IPS-11a (cell line): ENCODE data around the gene SRC.

Experiments
- H3K4me3 ChIP-seq: one replicate; pipeline ENCODE4 v1.5.1; 2013; ENCODE audit warnings: low read depth, low read length, control low read depth

SRC gene

DNA sequence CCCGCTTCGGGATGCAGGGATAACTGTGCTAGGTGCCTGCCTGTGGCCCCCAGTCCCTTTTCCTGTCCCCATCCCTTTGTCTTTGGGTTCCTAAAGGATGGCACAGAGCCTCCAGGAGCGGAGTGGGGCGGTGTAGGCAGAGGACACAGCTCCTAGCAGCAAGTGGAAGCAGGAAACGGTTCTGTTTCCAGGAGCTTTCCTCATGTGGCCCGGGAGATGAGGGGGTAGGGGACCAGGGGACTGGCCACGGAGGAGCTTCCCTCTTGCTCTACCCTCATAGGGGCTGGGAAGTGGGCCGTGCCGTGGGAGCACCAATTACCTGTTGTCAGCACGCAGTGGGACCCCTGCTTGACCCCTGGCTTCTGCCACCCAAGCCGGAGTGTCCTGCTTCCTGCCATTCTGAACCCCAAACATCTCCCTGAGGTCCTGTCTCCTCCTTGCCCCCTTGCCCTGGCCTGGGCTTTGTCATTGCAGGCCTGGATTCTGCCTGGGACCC lies 76.9 kb downstream of the SRC start:
- no peak overlapping the region for H3K4me3 ChIP-seq

GRCh38 chr20:37423545-37423944 lies 77.6 kb downstream of the SRC start:
- no peak overlapping the region for H3K4me3 ChIP-seq

DNA sequence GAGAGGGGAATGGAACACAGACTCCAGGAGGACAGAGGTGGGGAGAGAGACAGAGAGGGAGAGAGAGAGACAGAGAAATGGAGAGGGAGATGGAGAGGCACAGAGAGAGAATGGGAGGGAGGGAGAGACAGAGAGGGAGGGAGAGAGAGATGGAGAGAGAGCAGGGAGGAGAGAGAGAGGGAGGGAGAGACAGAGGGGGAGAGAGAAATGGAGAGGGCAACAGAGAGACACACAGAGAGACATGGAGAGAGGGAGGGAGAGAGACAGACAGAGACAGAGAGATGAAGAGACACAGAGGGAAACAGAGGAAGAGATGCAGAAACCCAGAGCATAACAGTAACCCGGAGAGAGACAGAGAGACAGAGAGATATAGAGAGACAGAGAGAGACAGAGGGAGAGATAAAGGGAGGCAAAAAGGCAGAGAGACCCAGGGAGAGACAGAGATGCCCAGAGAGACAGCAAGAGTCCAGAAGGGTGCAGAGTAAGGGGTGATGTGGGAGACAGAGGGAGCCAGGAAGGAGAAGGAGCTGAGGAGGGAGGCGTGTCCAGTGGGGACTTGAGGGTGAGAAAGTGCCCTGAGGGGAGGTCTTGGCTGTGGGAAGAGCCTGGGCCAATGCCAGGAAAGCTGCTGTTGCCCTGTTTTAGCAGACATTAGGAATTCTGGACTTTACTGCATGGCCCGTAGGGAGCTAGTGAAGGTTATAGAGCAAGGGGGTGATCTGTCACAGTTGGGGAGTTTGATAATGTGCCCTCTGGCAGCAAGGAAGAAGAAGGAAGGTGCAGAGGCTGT lies 78.3 kb downstream of the SRC start:
- no peak overlapping the region for H3K4me3 ChIP-seq

- H3K4me3 ChIP-seq, result no peak overlapping the region
Measured at GRCh38 chr20:37425103-37425625, 79.2 kb downstream of the SRC start.

GRCh38 chr20:37426106-37426505 lies 80.2 kb downstream of the SRC start:
- no peak overlapping the region for H3K4me3 ChIP-seq

DNA sequence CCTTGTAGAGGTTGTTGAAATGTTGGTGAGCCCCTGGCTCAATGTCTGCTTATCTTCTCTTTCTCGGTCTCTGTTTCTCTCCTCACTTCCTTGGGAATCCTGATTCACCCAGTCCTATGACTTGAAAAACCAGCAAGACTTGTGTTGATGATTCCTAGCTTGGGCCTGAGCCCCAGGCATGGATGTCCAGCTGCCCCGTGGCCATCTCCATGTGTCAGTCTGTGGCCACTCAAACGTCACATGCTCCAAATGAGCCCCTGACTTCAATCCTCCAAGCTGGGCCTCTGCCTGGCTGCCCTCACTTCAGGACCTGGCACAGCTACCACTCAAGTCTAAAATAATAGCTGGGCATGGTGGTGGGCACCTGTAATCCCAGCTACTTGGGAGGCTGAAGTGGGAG lies 81.0 kb downstream of the SRC start:
- H3K4me3 ChIP-seq, result no peak overlapping the region

GRCh38 chr20:37430044-37430443 lies 84.1 kb downstream of the SRC start:
- no peak overlapping the region for H3K4me3 ChIP-seq

DNA sequence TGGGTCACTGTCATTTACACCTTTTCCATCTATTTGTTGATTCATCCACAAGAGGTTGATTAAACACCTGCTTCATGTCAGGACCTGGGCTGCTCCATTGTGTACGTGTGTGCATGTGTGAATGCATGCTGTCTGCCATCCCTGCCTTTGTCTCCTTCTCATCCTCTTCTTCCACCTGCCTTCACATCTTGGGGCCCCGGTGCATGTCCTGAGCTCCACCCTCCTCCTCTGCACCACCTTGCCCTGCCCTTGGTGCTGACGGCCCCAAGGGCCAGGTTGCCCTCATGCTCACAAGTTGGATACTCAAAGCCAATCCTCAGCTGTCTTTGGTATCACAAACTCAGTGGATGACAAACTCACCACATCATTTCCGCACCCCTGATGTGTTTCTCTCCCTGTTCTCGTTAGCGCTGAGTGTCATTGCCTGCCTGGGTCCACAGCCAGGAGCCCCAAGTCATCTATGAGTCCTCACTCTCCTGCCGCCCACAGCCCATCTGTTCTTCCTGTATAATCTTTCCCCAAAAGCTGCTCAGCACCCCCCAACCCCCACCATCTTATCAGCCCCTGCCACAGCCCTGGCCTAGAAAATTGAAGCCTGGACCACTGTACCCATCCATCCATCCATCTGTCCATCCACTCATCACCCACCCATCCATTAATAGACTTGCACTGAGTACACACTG lies 85.0 kb downstream of the SRC start:
- no peak overlapping the region for H3K4me3 ChIP-seq

DNA sequence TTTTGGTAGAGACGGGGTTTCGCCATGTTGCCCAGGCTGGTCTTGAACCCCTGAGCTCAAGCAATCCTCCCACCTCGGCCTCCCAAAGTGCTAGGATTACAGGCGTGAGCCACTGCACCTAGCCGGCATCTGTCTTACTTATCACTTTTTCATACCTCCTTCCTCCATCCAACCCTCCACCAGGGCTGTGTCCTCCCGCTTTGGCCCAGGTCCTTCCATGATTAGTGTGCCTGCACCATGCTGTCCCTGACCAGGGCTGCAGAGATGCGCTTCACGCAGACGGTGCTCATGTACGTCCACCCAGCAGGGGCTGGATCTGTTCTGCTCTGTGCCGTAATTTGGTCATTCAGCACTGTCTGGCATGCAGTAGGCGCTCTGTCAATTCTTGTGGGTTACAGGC lies 85.8 kb downstream of the SRC start:
- no peak overlapping the region for H3K4me3 ChIP-seq

- no peak overlapping the region for H3K4me3 ChIP-seq
Measured at GRCh38 chr20:37432606-37433005, 86.7 kb downstream of the SRC start.

DNA sequence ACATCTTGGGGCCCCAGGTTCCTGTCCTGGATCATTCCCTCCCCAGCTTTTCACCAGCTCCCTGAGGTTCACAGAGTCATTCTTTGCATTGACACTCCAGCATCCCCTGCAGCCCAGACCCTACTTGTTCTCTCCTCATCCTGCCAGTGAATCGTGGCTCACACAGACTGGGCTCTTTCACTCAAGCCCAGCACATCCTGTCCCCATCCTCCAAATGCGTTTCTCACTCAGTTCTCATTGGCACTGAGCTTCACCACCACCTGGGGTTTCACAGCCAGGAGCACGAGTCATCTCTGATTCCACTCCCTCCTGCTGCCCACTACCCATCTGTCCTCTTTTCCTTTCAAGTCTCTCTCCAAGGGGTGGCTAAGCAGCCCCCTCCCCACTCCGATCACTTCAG lies 89.7 kb downstream of the SRC start:
- no peak overlapping the region for H3K4me3 ChIP-seq

DNA sequence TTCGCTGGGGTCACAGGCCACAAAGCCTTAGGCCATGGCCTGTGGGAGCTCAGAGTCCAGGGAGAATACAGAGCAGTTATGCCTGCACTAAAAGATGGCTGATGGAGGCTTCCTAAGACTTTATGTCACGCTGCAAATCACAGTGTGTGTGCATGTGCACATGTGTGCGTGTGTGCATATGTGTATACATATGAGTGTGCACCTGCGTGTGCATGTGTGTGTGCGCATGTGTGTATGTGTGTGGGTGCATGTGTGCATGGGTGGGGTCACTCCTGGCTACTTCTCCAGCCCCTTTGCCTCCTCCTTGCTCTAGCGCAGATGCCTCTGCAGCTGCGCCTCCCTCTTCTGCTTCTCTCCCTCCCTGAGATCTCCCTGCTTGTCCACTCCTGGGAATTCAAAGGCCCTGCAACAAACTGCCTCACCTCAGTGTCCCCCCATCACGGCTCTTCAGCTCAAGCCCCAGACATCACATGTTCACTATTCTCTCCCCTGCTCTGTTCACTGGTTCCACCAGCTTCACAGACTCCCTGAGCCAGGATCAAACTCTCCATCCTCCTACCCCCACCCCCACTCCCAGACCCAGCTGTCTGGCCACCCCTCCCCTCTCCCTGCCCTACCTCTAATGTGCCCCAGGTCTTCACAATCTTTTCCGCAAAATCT lies 90.7 kb downstream of the SRC start:
- H3K4me3 ChIP-seq, result no peak overlapping the region

DNA sequence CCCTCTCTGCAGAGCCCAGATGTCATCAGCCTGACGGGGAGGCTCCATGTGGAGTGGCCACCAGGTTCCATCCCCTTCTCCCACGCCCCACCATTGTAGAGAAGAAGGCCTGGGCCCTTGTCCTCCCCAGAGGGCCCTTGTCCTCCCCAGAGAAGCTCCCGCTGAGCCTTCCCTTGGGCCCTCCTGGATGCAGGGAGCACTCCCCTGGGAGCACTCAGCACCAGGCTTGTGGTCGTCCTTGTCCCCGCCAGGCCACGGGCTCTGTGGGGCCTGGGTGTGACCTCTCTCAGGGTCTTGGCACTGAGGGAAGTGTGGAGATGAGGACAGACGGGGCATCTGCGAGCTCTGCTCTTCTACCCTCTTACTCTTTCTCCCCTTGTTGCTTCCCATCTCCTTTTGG lies 91.7 kb downstream of the SRC start:
- no peak overlapping the region for H3K4me3 ChIP-seq

DNA sequence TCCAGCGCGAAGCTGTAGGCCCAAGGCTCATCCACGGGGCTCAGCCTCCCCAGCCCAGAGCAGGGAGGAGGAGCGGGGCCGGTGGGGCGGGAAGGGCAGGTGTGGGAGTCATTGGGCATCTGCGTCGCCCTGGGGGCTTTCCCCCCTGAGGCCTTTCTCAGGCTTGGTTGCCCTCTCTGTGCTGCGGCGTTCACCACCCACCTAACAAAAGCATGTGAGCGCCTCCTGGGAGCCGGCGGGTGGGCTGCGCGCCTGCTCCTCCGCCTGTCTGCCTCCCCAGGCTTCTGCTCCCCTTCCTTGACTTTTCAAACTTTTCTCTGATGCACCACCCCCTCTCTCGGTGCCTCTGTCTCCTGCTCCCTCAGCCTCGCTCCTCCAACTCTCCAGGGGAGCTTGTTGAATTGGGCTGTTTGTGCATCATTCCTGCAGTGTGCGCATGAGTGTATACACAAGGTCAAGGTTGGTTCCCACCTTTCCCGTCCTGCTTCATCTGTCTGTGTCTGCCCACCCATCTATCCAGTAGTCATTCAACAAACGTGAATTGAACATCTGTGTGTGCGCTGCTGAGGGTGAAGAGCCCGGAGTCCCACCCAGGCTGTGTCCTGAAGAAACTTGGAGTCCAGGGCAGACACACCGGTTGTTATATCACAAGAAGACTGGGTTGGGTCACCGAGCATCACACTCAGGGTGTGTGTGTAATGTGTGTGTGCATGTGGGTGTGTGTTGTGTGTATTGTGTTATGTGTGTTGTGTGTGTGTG lies 92.7 kb downstream of the SRC start:
- H3K4me3 ChIP-seq, result no peak overlapping the region

GRCh38 chr20:37439223-37439933 lies 93.4 kb downstream of the SRC start:
- no peak overlapping the region for H3K4me3 ChIP-seq

- no peak overlapping the region for H3K4me3 ChIP-seq
Measured at GRCh38 chr20:37441023-37441422, 95.1 kb downstream of the SRC start.

DNA sequence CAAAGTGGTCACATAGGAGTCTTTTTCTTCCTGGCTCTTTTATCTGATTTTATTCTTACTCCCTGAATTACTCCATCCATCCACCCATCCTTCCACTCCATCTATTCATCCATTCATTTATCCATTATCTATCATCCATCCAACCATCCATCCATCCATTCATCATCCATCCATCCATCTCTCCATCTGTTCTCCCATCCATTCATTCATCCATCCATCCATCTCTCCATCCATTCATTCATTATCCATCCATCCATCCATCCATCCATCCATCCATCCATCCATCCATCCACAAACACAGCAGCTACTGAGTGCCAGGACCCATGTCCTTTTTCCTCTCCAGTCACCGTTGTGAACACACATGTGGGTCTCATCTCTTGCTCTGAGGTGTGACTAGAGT lies 96.6 kb downstream of the SRC start:
- H3K4me3 ChIP-seq, result no peak overlapping the region

DNA sequence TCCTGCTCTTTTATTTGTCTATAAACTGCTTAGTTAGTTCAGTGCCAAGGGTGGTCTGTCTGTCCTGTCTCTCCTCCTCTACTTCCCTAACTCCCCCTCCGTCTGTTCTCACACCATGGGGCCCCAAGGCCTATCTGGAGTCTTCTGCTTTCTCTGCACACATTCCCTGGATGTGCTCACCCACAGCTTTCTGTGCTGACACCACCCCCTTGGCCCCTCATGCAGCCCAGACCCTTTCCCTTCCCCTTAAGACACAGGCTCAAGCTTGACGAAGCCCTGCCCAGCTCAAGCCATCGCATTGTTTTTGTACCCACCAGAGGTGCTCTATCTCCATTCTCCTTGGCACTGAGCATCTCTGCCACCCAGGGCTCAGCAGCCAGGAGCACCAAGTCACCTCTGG lies 97.0 kb downstream of the SRC start:
- H3K4me3 ChIP-seq, result no peak overlapping the region

DNA sequence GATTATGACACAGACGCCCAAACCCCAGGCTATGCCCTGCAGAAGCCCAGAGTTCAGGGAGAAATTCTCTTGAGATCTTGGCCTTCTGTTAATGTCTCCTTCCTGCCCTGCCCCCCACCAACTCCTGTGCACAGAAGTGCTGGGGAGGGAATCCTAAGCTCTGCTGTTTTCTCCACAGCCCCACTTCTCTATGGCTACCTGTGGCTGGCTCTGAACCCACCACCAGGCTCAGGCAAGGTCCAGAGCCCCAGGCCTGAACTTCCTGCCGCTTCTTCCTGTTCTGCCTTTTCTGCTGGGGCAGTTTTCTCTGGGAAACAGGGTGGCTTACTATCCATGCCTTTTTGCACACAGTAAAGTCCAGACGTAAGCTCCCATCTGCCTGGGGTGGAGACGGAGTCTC lies 97.7 kb downstream of the SRC start:
- H3K4me3 ChIP-seq, result no peak overlapping the region

DNA sequence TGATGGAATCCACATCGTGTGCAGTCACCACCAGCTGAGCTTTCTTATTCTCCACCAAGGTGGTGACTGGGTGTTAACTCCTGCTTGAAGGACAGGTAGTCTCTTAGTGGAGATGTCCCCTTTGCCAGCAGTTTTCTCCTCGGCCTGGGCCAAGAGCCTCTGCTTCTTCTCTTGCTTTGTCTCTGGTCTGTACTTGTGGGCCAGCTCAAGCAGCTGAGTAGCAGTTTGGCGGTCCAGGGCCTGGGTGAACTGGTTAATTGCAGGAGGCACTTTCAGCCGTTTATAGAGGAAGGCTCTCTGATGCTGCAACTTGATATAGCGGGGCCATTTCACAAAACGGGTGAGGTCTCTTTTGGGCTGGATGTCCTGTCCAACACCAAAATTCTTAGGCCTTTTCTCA lies 99.1 kb downstream of the SRC start:
- no peak overlapping the region for H3K4me3 ChIP-seq
